Brain microvascular endothelial cell (primary cell): ENCODE results near the gene ANKRD65.

Source experiments
- DNase-seq: peaks from one replicate; pipeline ENCODE4 v3.0.0-alpha.2; 2020
- H3K27ac ChIP-seq: fragments of 250-450 bp; sonication (Bioruptor Pico); 2 replicates; pipeline ENCODE4 v1.5.1; 2020; ENCODE audit warnings: mild to moderate bottlenecking, moderate library complexity
- H3K27me3 ChIP-seq: fragments of 250-450 bp; sonication (Bioruptor Pico); replicated peaks from 2 replicates; pipeline ENCODE4 v1.5.1; 2020; ENCODE audit warnings: mild to moderate bottlenecking
- H3K36me3 ChIP-seq: fragments of 250-450 bp; sonication (Bioruptor Pico); replicated peaks from 2 replicates; pipeline ENCODE4 v1.5.1; 2020; ENCODE audit warnings: mild to moderate bottlenecking
- H3K4me3 ChIP-seq: 2 replicates; pipeline ENCODE4 v1.5.1; 2011; ENCODE audit warnings: low read depth, mild to moderate bottlenecking, control low read depth, low read length, moderate library complexity
- in situ Hi-C: cut with HindIII; loops from 2 replicates; pipeline ENCODE4 v1.10.0; 2017; ENCODE audit warnings: low sequenced_read_pairs, low pct_ligation_motif_present
- TF ChIP-seq, protein P1 (sequence below): IDR thresholded peaks from 2 replicates; pipeline ENCODE4 v1.5.1; 2011; ENCODE audit warnings: low read depth, mild to moderate bottlenecking, moderate library complexity, low read length, control low read depth, inconsistent platforms; ENCODE audit errors: missing control alignments

Gene ANKRD65

DNA sequence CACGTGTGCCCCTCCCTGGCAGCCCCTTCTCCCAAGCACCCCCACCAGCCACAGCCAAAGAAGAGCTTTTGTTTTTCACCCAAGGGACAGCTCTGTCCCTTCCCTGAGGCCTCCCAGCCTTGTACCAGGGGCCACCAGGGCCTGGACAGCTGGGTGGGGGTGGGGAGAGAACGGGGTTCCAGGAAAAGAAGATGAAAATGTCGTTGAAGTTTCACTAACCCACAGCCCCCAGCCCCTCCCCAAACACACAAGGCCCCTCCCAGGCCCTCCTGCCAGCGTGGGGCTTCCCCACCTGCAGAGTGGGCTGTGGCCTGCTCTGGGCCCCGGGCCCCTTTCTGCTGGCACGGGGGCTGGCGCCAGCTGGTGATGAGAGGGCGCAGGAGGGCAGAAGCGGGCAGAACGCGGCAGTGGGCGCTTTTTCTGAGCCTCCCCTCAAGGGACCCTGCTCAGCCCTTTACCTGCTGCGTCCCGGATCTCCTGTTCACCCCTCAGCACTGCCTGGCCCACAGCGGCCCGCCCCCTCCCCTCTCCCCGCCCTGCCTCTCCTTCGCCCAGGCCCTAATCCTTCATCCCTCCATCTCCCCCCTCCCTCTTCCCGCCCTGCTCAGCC, 5.5 kb upstream of the ANKRD65 start:
- DNase-seq: no peak
- Histone ChIP-seq H3K27me3 (no peaks in the 10 kb centered on the region), H3K36me3 (no peaks in the 10 kb centered on the region), H3K27ac (no peak overlapping the region), H3K4me3 (no peak overlapping the region)
- in situ Hi-C loops: no loop called here
- TF ChIP-seq, protein P1, sequence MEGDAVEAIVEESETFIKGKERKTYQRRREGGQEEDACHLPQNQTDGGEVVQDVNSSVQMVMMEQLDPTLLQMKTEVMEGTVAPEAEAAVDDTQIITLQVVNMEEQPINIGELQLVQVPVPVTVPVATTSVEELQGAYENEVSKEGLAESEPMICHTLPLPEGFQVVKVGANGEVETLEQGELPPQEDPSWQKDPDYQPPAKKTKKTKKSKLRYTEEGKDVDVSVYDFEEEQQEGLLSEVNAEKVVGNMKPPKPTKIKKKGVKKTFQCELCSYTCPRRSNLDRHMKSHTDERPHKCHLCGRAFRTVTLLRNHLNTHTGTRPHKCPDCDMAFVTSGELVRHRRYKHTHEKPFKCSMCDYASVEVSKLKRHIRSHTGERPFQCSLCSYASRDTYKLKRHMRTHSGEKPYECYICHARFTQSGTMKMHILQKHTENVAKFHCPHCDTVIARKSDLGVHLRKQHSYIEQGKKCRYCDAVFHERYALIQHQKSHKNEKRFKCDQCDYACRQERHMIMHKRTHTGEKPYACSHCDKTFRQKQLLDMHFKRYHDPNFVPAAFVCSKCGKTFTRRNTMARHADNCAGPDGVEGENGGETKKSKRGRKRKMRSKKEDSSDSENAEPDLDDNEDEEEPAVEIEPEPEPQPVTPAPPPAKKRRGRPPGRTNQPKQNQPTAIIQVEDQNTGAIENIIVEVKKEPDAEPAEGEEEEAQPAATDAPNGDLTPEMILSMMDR: no peak

DNA sequence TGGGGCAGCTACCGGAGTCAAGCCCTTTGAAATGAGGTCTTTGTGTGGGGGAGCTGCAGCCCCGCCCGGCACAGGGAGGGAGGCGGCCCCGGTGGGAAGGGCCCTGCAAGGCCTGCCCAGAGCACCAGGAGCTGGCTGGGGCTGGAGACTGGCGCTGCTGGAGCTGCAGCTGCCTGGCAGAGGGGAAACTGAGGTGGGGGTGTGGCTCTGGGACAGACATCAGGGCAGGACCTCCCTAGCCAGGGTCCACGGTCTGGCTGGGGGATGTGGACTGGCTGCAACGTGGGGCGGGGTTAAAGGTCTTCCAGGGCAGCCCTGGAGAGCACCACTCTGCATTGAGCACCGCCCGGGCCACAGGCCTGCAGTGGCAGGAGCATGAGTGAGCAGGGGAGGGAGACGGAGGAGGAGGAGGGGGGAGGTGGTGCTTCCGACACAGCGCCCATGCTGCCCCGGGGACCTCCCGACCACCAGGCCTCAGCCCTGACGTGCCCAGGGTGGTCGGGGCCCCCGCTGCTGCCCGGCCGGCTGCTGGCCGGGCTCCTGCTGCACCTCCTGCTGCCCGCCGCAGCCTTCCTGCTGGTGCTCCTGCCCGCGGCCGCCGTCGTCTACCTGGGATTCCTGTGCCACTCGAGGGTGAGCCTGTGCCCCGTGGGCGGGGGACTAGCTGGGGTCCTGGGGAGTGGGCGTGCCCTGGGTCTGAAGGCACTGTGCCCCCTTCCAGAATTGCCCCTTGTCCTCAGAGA, 4.8 kb upstream of the ANKRD65 start:
- no peaks in the 10 kb centered on the region for H3K27me3 ChIP-seq
- H3K36me3 ChIP-seq: no peaks in the 10 kb centered on the region
- TF ChIP-seq, protein P1: no peak
- H3K4me3 ChIP-seq: no peak overlapping the region
- no peak for DNase-seq
- H3K27ac ChIP-seq: no peak overlapping the region
- in situ Hi-C loops: no loop called here

DNA sequence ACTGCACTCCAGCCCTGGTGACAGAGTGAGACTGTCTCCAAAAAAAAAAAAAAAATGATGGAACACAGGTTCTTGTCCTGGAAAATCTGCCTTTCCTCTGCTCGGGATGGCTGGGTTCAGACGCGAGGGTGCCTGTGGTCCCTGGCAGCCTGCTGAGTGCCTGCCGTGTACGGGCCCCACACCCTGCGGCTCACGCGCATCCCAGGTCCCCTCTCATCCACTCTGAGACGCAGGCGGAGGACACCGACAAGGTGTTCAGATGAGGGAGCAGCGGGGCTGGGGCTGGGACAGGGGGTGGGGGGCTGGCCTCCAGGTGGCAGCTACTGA, 4.3 kb upstream of the ANKRD65 start:
- no peaks in the 10 kb centered on the region for H3K27me3 ChIP-seq
- no peak for DNase-seq
- H3K4me3 ChIP-seq: no peak overlapping the region
- in situ Hi-C loops: no loop called here
- TF ChIP-seq, protein P1: no peak
- H3K36me3 ChIP-seq: no peaks in the 10 kb centered on the region
- no peak overlapping the region for H3K27ac ChIP-seq

DNA sequence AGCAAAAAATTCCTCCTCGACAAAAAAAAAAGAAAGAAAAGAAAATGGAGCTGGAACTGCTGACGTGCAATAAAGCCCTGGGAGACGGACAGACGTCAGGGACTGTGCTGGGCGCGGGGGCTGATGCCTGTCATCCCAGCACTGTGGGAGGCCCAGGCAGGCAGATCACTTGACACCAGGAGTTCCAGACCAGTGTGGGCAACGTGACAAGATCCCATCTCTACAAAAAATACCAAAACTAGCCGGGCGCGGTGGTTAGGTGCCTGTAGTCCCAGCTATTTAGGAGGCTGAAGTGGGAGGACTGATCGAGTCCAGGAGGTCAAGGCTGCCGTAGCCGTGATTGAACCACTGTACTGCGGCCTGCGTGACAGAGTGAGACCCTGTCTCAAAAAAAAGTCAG, 3.6 kb upstream of the ANKRD65 start:
- in situ Hi-C loops: no loop called here
- Histone ChIP-seq H3K27me3 (no peaks in the 10 kb centered on the region), H3K36me3 (no peaks in the 10 kb centered on the region), H3K4me3 (no peak overlapping the region), H3K27ac (no peak overlapping the region)
- TF ChIP-seq, protein P1: no peak
- DNase-seq: no peak

DNA sequence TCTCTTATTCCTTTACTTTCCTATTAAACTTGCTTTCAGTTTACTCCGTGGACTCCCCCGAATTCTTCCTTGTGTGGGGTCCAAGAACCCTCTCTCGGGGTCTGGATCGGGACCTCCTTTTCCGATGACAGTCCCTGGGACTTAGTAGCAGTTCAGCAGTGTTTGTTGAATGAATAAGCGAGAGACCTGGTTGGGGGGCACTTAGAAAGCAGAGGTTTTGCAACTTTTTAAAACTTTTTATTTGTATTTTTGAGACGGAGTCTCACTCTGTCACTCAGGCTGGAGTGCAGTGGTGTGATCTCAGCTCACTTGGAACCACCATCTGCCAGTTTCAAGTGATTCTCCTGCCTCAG, 2.1 kb upstream of the ANKRD65 start:
- H3K4me3 ChIP-seq: no peak overlapping the region
- H3K27me3 ChIP-seq: no peaks in the 10 kb centered on the region
- TF ChIP-seq, protein P1: no peak
- H3K36me3 ChIP-seq: no peaks in the 10 kb centered on the region
- no peak overlapping the region for H3K27ac ChIP-seq
- no peak for DNase-seq
- in situ Hi-C loops: no loop called here
